HEK293T (cell line): Measurements from ENCODE around the gene PITRM1.
"Not testable (repeated sequence)": the region's sequence is repeated elsewhere in the genome, so short reads cannot be mapped to it uniquely, and the experiment has no call there.

Source experiments
- CTCF ChIA-PET: fragments of 350-600 bp; formaldehyde crosslinking; extraction: SDS; loops from one replicate; lab custom pipeline; 2021; ENCODE audit warnings: antibody characterized with exemption, inconsistent platforms; lab: Yijun Ruan, JAX
- POLR2A ChIA-PET: fragments of 350-600 bp; formaldehyde crosslinking; extraction: SDS; loops from one replicate; lab custom pipeline; 2020; ENCODE audit warnings: antibody characterized with exemption, inconsistent platforms; lab: Yijun Ruan, JAX
- DNase-seq: peaks from one replicate; pipeline ENCODE4 v3.0.0; 2012; ENCODE audit warnings: mixed read lengths; ENCODE audit errors: extremely low spot score
- ARNT ChIP-seq: fragments of 450-650 bp; IDR thresholded peaks from 2 replicates; pipeline ENCODE4 v1.6.1; 2017; ENCODE audit warnings: mild to moderate bottlenecking
- BHLHE40 ChIP-seq: fragments of 450-650 bp; IDR thresholded peaks from 2 replicates; pipeline ENCODE4 v1.6.1; 2016; ENCODE audit warnings: mild to moderate bottlenecking, moderate library complexity, borderline replicate concordance
- CTBP1 ChIP-seq: fragments of 450-650 bp; IDR thresholded peaks from 2 replicates; pipeline ENCODE4 v1.6.1; 2016; ENCODE audit warnings: borderline replicate concordance
- ELF4 ChIP-seq: fragments of 450-650 bp; IDR thresholded peaks from 2 replicates; pipeline ENCODE4 v1.6.1; 2017; ENCODE audit warnings: antibody characterized with exemption
- FOXA1 ChIP-seq: fragments of 450-650 bp; IDR thresholded peaks from 2 replicates; pipeline ENCODE4 v1.6.1; 2016; ENCODE audit warnings: mild to moderate bottlenecking
- FOXK2 ChIP-seq: fragments of 450-650 bp; IDR thresholded peaks from 2 replicates; pipeline ENCODE4 v1.6.1; 2016; ENCODE audit warnings: mild to moderate bottlenecking
- FOXM1 ChIP-seq: fragments of 450-650 bp; IDR thresholded peaks from 2 replicates; pipeline ENCODE4 v1.6.1; 2017; ENCODE audit warnings: mild to moderate bottlenecking, borderline replicate concordance
- HDGF ChIP-seq: fragments of 450-650 bp; IDR thresholded peaks from 2 replicates; pipeline ENCODE4 v1.6.1; 2017; ENCODE audit warnings: antibody characterized with exemption, borderline replicate concordance
- L3MBTL2 ChIP-seq: fragments of 450-650 bp; conservative IDR thresholded peaks from 2 replicates; pipeline ENCODE4 v1.6.1; 2016; ENCODE audit warnings: mild to moderate bottlenecking
- LEF1 ChIP-seq: fragments of 450-650 bp; IDR thresholded peaks from 2 replicates; pipeline ENCODE4 v1.6.1; 2017; ENCODE audit warnings: mild to moderate bottlenecking, borderline replicate concordance
- NFRKB ChIP-seq: fragments of 450-650 bp; IDR thresholded peaks from 2 replicates; pipeline ENCODE4 v1.6.1; 2016; ENCODE audit warnings: mild to moderate bottlenecking, moderate library complexity
- SP1 ChIP-seq: fragments of 450-650 bp; IDR thresholded peaks from 2 replicates; pipeline ENCODE4 v1.6.1; 2017
- SUZ12 ChIP-seq: fragments of 450-650 bp; IDR thresholded peaks from 2 replicates; pipeline ENCODE4 v1.6.1; 2016; ENCODE audit warnings: mild to moderate bottlenecking
- TARDBP ChIP-seq: fragments of 450-650 bp; IDR thresholded peaks from 2 replicates; pipeline ENCODE4 v1.6.1; 2016
- ZNF384 ChIP-seq: fragments of 450-650 bp; IDR thresholded peaks from 2 replicates; pipeline ENCODE4 v1.6.1; 2016
- TF ChIP-seq, protein P1 (sequence below): fragments of 450-650 bp; IDR thresholded peaks from 2 replicates; pipeline ENCODE4 v1.6.1; 2016

The PITRM1 gene

DNA sequence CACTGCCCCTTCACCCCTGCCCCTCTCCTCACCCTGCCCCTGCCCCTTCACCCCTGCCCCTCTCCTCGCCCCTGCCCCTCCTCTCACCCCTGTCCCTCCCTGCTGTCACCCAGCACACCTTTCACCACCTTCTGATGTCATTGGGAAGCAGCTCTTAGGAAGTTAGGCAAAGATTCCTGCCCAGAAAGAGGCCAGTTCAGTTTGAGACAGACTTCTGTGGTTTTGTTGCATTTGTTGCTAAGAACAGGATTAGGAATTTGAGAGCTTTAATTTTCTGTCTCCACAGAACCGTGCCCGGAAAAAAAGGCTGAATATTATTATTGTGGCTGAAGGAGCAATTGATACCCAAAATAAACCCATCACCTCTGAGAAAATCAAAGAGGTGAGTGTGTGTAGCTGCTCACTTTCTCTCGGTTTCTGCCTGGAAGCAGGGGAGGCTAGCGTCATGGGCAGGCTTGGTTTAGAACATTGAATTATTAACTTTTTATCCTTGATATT lies 65.6 kb downstream of the PITRM1 start:
- no peak for DNase-seq
- no peak for TF ChIP-seq HDGF
- no peak for TF ChIP-seq SUZ12
- TF ChIP-seq BHLHE40 = no peak
- no peak for TF ChIP-seq SP1
- TF ChIP-seq CTBP1 = no peak
- no peak for TF ChIP-seq TARDBP
- TF ChIP-seq ELF4 = no peak
- no peak for TF ChIP-seq ZNF384
- TF ChIP-seq FOXK2 = no peak
- TF ChIP-seq L3MBTL2 = no peak
- no peak for TF ChIP-seq FOXM1
- TF ChIP-seq LEF1 = no peak
- TF ChIP-seq FOXA1 = no peak
- TF ChIP-seq, protein P1, sequence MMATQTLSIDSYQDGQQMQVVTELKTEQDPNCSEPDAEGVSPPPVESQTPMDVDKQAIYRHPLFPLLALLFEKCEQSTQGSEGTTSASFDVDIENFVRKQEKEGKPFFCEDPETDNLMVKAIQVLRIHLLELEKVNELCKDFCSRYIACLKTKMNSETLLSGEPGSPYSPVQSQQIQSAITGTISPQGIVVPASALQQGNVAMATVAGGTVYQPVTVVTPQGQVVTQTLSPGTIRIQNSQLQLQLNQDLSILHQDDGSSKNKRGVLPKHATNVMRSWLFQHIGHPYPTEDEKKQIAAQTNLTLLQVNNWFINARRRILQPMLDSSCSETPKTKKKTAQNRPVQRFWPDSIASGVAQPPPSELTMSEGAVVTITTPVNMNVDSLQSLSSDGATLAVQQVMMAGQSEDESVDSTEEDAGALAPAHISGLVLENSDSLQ = no peak
- CTCF ChIA-PET = interaction anchor here (0.6 kb wide), 1 partner anchor 716 kb away, joined by 3 read pairs; no protein-coding TSS in a partner anchor
- POLR2A ChIA-PET = no interaction called here

DNA sequence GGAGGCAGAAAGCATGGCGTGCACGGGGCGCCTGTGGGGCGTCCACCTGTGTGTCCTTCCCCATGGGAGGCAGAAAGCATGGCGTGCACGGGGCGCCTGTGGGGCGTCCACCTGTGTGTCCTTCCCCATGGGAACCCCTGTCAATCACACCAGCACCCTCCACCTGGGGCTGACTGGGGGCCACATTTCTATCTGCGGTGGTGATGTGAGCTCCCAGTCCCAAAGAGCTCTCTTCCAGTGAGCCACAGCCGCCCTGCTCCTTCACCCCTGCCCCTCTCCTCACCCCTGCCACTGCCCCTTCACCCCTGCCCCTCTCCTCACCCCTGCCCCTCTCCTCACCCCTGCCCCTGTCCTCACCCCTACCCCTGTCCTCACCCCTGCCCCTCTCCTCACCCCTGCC lies 66.3 kb downstream of the PITRM1 start:
- CTCF ChIA-PET, POLR2A ChIA-PET, DNase-seq: not testable (repeated sequence)

DNA sequence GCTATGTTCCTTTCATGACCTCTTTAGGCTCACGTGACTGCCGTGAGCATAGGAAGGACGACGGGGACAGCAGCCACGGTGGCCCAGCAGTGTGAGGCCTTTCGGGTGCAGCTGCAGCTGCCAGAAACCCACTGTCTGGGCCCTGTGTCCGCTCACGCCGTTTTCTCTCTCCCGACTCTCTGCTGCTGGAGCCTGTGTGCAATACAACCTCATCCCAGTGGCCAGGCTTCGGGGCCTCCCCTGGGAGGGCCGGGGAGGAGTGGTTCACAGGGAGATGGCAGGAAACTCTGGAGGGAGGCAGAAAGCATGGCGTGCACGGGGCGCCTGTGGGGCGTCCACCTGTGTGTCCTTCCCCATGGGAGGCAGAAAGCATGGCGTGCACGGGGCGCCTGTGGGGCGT lies 66.7 kb downstream of the PITRM1 start:
- DNase-seq = no peak
- CTCF ChIA-PET = no interaction called here
- POLR2A ChIA-PET = no interaction called here
- TF ChIP-seq BHLHE40 = no peak
- TF ChIP-seq L3MBTL2 = no peak
- TF ChIP-seq, protein P1 = no peak
- TF ChIP-seq NFRKB = no peak
- TF ChIP-seq CTBP1 = no peak
- no peak for TF ChIP-seq SUZ12
- no peak for TF ChIP-seq ELF4
- no peak for TF ChIP-seq ARNT
- no peak for TF ChIP-seq HDGF
- no peak for TF ChIP-seq FOXA1
- no peak for TF ChIP-seq TARDBP
- TF ChIP-seq SP1 = no peak
- no peak for TF ChIP-seq LEF1
- no peak for TF ChIP-seq ZNF384
- TF ChIP-seq FOXM1 = no peak
- TF ChIP-seq FOXK2 = no peak

DNA sequence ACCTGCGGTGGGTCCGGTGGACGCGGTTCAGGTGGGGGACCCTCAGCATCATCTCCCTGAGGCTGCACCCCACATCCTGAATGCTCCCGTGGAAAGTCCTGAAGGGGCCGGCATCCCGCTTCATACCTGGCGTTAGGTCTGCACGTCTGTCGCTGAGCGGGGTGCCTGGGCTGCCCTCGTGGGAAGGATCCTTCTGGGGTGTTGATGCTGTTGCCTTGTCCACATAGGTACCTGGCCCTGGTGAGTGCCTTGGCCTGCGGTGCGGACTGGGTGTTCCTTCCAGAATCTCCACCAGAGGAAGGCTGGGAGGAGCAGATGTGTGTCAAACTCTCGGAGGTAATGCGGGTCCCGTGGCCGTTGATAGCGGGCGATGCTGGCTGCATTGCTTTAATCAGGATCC lies 67.4 kb downstream of the PITRM1 start:
- TF ChIP-seq FOXK2 = no peak
- TF ChIP-seq CTBP1 = no peak
- no peak for TF ChIP-seq SUZ12
- no peak for TF ChIP-seq ELF4
- no peak for TF ChIP-seq NFRKB
- POLR2A ChIA-PET = no interaction called here
- CTCF ChIA-PET = no interaction called here
- DNase-seq = no peak

DNA sequence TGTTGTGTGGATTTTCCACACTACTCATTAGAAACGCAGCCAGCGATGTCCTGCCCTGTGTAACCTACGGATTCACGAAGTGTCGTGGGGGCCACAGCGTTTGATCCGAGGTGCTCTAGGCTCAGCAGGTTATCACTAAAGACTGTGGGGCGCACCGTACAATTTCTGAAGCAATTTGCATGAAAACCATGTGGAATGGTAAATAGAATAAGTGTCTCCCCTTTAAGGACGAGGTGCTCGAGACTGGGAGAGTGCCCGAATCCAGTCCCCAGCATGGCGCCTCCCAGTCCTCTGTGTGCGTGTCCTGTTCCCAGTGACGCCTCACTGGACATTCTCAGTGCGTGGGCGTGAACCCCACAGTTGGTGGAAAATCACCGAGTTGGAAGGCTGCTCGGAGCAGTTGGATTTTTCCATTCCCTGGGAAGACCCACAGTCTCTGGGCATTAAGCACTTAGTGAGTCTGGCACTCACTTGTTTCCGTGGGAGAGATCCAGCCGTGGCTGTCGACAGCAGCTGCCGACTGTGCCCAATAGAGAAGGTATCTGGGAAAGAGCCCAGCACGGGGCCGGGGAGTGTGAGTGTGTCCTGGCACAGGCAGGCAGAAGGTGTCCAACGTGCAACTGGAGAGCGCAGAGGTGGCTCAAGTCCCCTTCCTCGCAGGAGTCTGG lies 68.2 kb downstream of the PITRM1 start:
- POLR2A ChIA-PET = no interaction called here
- no peak for DNase-seq
- CTCF ChIA-PET = no interaction called here
- TF ChIP-seq SUZ12 (no peak), CTBP1 (no peak), FOXK2 (no peak), SP1 (no peak), TARDBP (no peak), HDGF (no peak), ZNF384 (no peak), FOXM1 (no peak), FOXA1 (no peak), L3MBTL2 (no peak), NFRKB (no peak), ELF4 (no peak), ARNT (no peak)
- TF ChIP-seq, protein P1 = no peak

DNA sequence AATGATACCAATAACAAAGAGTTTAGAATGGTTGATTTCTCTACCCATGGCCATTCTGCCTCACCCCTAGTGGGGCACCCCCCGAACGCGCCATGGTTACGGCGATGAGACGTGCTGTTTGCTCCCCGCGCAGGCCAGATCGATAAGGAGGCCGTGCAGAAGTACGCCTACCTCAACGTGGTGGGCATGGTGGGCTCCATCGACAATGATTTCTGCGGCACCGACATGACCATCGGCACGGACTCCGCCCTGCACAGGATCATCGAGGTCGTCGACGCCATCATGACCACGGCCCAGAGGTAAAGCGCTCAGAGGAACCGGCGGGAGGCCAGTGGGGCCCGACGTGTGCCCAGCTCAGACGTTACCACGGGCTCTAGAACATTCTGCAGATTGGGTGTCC lies 68.9 kb downstream of the PITRM1 start:
- no peak for TF ChIP-seq ZNF384
- no peak for TF ChIP-seq BHLHE40
- no peak for TF ChIP-seq SP1
- TF ChIP-seq ELF4 = no peak
- TF ChIP-seq, protein P1 = no peak
- no peak for TF ChIP-seq ARNT
- TF ChIP-seq L3MBTL2 = no peak
- no peak for TF ChIP-seq FOXA1
- TF ChIP-seq LEF1 = no peak
- no peak for TF ChIP-seq TARDBP
- TF ChIP-seq FOXK2 = no peak
- no peak for TF ChIP-seq HDGF
- no peak for TF ChIP-seq NFRKB
- no peak for TF ChIP-seq FOXM1
- TF ChIP-seq CTBP1 = no peak
- no peak for TF ChIP-seq SUZ12
- ChIA-PET POLR2A (no interaction called here), CTCF (no interaction called here)
- no peak for DNase-seq
